Neural crest cell (in vitro differentiated cells): ENCODE results near the gene ABHD15. TPM values are rescaled to one million over a fixed set of nuclear protein-coding genes. Genes with fewer than 3 reads are reported as not detected.

Experiments used
- DNase-seq: peaks from one replicate; pipeline ENCODE4 v3.0.0; 2021; ENCODE audit warnings: low read depth, mixed read lengths, low spot score
- H3K27ac Mint-ChIP-seq: one replicate; pipeline ENCODE4 v1.8.0; 2021; ENCODE audit warnings: mild to moderate bottlenecking, mixed read lengths; ENCODE audit not compliant: unreplicated experiment
- H3K27me3 Mint-ChIP-seq: 2 replicates; pipeline ENCODE4 v1.8.0; 2021; ENCODE audit warnings: low read depth, mild to moderate bottlenecking, mixed read lengths
- H3K36me3 Mint-ChIP-seq: 2 replicates; pipeline ENCODE4 v1.8.0; 2021; ENCODE audit warnings: low read depth, mild to moderate bottlenecking, mixed read lengths
- H3K4me1 Mint-ChIP-seq: 2 replicates; pipeline ENCODE4 v1.8.0; 2021; ENCODE audit warnings: mixed read lengths
- H3K4me3 Mint-ChIP-seq: one replicate; pipeline ENCODE4 v1.8.0; 2021; ENCODE audit warnings: mild to moderate bottlenecking, mixed read lengths
- H3K9me3 Mint-ChIP-seq: 2 replicates; pipeline ENCODE4 v1.8.0; 2021; ENCODE audit warnings: mixed read lengths
- CTCF ChIP-seq: fragments of 200-600 bp; sonication (generic); conservative IDR thresholded peaks from 2 replicates; pipeline ENCODE4 v1.5.0; 2021; ENCODE audit warnings: antibody characterized with exemption, mild to moderate bottlenecking
- total RNA-seq: library from RNA; stranded (reverse); gene quantifications from 2 replicates; pipeline ENCODE4 v1.2.1, GENCODE V29; 2021

Gene ABHD15
- total RNA-seq, 1 donor from 2014 or later, result 4.2 TPM

DNA sequence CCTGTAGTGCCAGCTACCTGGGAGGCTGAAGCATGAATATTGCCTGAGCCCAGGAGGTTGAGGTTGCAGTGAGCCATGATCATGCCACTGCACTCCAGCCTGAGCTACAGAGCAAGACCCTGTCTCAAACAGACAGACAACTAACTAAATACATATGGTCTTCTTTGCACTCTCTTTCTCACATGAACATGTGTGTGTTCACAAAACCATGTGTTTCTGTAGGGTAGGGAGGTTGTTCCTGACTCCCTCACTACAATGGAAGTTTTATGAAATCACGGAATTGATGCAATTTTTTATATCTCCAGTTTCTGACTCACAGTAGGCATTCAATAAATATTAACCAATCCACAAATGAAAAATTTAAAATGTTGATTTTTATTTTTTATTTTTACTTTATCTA lies 48.5 kb downstream of the ABHD15 start:
- no peak for TF ChIP-seq CTCF
- no peaks in the 10 kb centered on the region for H3K4me1 Mint-ChIP-seq

DNA sequence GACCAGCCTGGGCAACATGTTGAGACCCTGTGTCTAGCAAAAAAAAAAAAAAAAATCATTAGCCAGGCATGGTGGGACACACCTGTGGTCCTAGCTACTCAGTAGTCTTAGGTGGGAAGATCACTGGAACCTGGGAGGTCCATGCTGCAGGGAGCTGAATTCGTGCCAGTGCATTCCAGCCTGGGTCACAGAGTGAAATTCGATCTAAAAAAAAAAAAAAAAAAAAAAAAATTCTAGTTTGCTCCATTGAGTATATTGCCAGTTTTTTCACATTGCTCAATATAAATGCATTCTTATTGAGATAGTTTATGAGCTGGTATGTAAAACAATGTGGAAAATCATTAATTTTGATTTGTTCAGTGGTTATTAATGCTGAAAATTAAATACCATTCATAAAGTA lies 52.0 kb downstream of the ABHD15 start:
- Mint-ChIP-seq H3K4me1 (no peaks in the 10 kb centered on the region), H3K27ac (no peak overlapping the region), H3K27me3 (no peaks in the 10 kb centered on the region), H3K36me3 (peaks cover 9% of the 10 kb centered on the region), H3K9me3 (no peaks in the 10 kb centered on the region), H3K4me3 (no peak overlapping the region)
- TF ChIP-seq CTCF, result no peak
- DNase-seq, result no peak

More for the DNA sequence above, 48.5 kb downstream of the ABHD15 start:
- H3K9me3 Mint-ChIP-seq, result no peaks in the 10 kb centered on the region
- no peak overlapping the region for H3K4me3 Mint-ChIP-seq
- H3K27me3 Mint-ChIP-seq, result no peaks in the 10 kb centered on the region
- H3K36me3 Mint-ChIP-seq, result peaks cover 11% of the 10 kb centered on the region
- no peak for DNase-seq
- no peak overlapping the region for H3K27ac Mint-ChIP-seq

GRCh38 chr17:29510953-29511352 lies 55.9 kb downstream of the ABHD15 start:
- H3K4me1 Mint-ChIP-seq, result no peaks in the 10 kb centered on the region
- no peak overlapping the region for H3K27ac Mint-ChIP-seq
- peaks cover 7% of the 10 kb centered on the region for H3K36me3 Mint-ChIP-seq
- no peaks in the 10 kb centered on the region for H3K27me3 Mint-ChIP-seq
- no peak overlapping the region for H3K4me3 Mint-ChIP-seq
- no peaks in the 10 kb centered on the region for H3K9me3 Mint-ChIP-seq
- DNase-seq, result no peak
- TF ChIP-seq CTCF, result no peak

Other genes with a start within 250 kb of the ABHD15 start
- 80.9 and 81.9 TPM in 2 replicates for gene TAOK1, start 176.7 kb downstream of the ABHD15 start, total RNA-seq
- gene TP53I13, start 1.7 kb upstream of the ABHD15 start, total RNA-seq, result 34.3 and 35.0 TPM in 2 replicates
- gene GIT1, start 22.6 kb upstream of the ABHD15 start, total RNA-seq, result 89.3 and 96.5 TPM in 2 replicates
- gene ANKRD13B, start 26.1 kb upstream of the ABHD15 start, total RNA-seq, result 65.0 and 70.0 TPM in 2 replicates
- gene CORO6, start 55.9 kb upstream of the ABHD15 start, total RNA-seq, result 2.7 and 3.1 TPM in 2 replicates